ENCODE measurements around the gene GNMT.
"Not testable (repeated sequence)": the region's sequence is repeated elsewhere in the genome, so short reads cannot be mapped to it uniquely, and the experiment has no call there.

The GNMT gene

GRCh38 chr6:42952389-42952788 lies 8.2 kb upstream of the GNMT start:
- H3K79me1 ChIP-seq (ENCODE audit: low read length) = no peaks in the 10 kb centered on the region
- H3K9ac ChIP-seq (ENCODE audit: low read length) = no peak overlapping the region
- H3K27me3 ChIP-seq (ENCODE audit: insufficient read depth, low read length, poor library complexity) = no peaks in the 10 kb centered on the region
- no peak overlapping the region for H2BK120ac ChIP-seq (ENCODE audit: low read depth, low read length)
- no peak overlapping the region for H3K23ac ChIP-seq (ENCODE audit: low read length)
- H3K27ac ChIP-seq (ENCODE audit: low read depth, low read length) = no peak overlapping the region
- no peak overlapping the region for H3K4me3 ChIP-seq (ENCODE audit: low read length)
- no peak overlapping the region for H2BK5ac ChIP-seq (ENCODE audit: low read length)
- no peak overlapping the region for H3K4me2 ChIP-seq (ENCODE audit: low read length)
- H3K4me1 ChIP-seq (ENCODE audit: control insufficient read depth, low read depth, low read length) = no peaks in the 10 kb centered on the region
- H3K18ac ChIP-seq (ENCODE audit: low read length) = no peak overlapping the region
- H2BK15ac ChIP-seq (replicated peaks; ENCODE audit: low read depth) = no peak overlapping the region
- no peaks in the 10 kb centered on the region for H3K79me2 ChIP-seq (ENCODE audit: control insufficient read depth, insufficient read depth, low read length)
- no peak for DNase-seq
- no peak overlapping the region for H2AK5ac ChIP-seq (ENCODE audit: low read length)
- H3K56ac ChIP-seq (ENCODE audit: low read length) = no peak overlapping the region
- WGBS (ENCODE audit: extremely low coverage, insufficient coverage, low lambda C conversion rate) = no CpG with 5 or more reads among the region's 4 CpGs
- H4K8ac ChIP-seq (ENCODE audit: low read depth, low read length) = no peak overlapping the region
- H3K4ac ChIP-seq (ENCODE audit: low read depth, low read length) = no peak overlapping the region
- H3K36me3 ChIP-seq (ENCODE audit: control insufficient read depth, insufficient read depth, low read length) = no peaks in the 10 kb centered on the region
- H4K5ac ChIP-seq (ENCODE audit: low read length) = no peak overlapping the region

- H3K36me3 ChIP-seq (ENCODE audit: control insufficient read depth, insufficient read depth, low read length); H4K8ac ChIP-seq (ENCODE audit: low read depth, low read length); H2BK5ac ChIP-seq (ENCODE audit: low read length); H3K79me2 ChIP-seq (ENCODE audit: control insufficient read depth, insufficient read depth, low read length); H2BK120ac ChIP-seq (ENCODE audit: low read depth, low read length); H4K5ac ChIP-seq (ENCODE audit: low read length); H3K79me1 ChIP-seq (ENCODE audit: low read length); DNase-seq; H3K4me3 ChIP-seq (ENCODE audit: low read length); H3K56ac ChIP-seq (ENCODE audit: low read length); H3K4me1 ChIP-seq (ENCODE audit: control insufficient read depth, low read depth, low read length); H3K4ac ChIP-seq (ENCODE audit: low read depth, low read length); H3K23ac ChIP-seq (ENCODE audit: low read length); H3K9ac ChIP-seq (ENCODE audit: low read length); H3K18ac ChIP-seq (ENCODE audit: low read length); H2BK15ac ChIP-seq (replicated peaks; ENCODE audit: low read depth); H3K27ac ChIP-seq (ENCODE audit: low read depth, low read length); H3K27me3 ChIP-seq (ENCODE audit: insufficient read depth, low read length, poor library complexity); H2AK5ac ChIP-seq (ENCODE audit: low read length); H3K4me2 ChIP-seq (ENCODE audit: low read length): not testable (repeated sequence)
- WGBS (ENCODE audit: extremely low coverage, insufficient coverage, low lambda C conversion rate) = no CpG with 5 or more reads among the region's 4 CpGs
Observed at GRCh38 chr6:42954405-42954804, 6.1 kb upstream of the GNMT start.

- H3K4me3 ChIP-seq (ENCODE audit: low read length) = no peak overlapping the region
Observed at GRCh38 chr6:42958125-42958524, 2.4 kb upstream of the GNMT start.

GRCh38 chr6:42959917-42960242 lies 674 bp upstream of the GNMT start:
- Histone ChIP-seq H2BK15ac (replicated peaks; ENCODE audit: low read depth) (no peak overlapping the region), H2BK5ac (ENCODE audit: low read length) (no peak overlapping the region), H3K36me3 (ENCODE audit: control insufficient read depth, insufficient read depth, low read length) (no peaks in the 10 kb centered on the region), H3K56ac (ENCODE audit: low read length) (peak overlapping the region; percentile 81), H2AK5ac (ENCODE audit: low read length) (no peak overlapping the region), H3K79me1 (ENCODE audit: low read length) (no peaks in the 10 kb centered on the region), H3K79me2 (ENCODE audit: control insufficient read depth, insufficient read depth, low read length) (no peaks in the 10 kb centered on the region), H3K27me3 (ENCODE audit: insufficient read depth, low read length, poor library complexity) (no peaks in the 10 kb centered on the region), H3K18ac (ENCODE audit: low read length) (no peak overlapping the region), H3K4ac (ENCODE audit: low read depth, low read length) (no peak overlapping the region), H3K4me2 (ENCODE audit: low read length) (peak overlapping the region; percentile 92), H4K8ac (ENCODE audit: low read depth, low read length) (no peak overlapping the region), H3K9ac (ENCODE audit: low read length) (no peak overlapping the region), H3K4me1 (ENCODE audit: control insufficient read depth, low read depth, low read length) (no peaks in the 10 kb centered on the region), H3K23ac (ENCODE audit: low read length) (no peak overlapping the region), H3K27ac (ENCODE audit: low read depth, low read length) (no peak overlapping the region), H3K4me3 (ENCODE audit: low read length) (no peak overlapping the region), H2BK120ac (ENCODE audit: low read depth, low read length) (no peak overlapping the region), H4K5ac (ENCODE audit: low read length) (no peak overlapping the region)
- no peak for DNase-seq
- WGBS (ENCODE audit: extremely low coverage, insufficient coverage, low lambda C conversion rate) = no CpG with 5 or more reads among the region's 13 CpGs

More at GRCh38 chr6:42958125-42958524, 2.4 kb upstream of the GNMT start:
- Histone ChIP-seq H2BK5ac (ENCODE audit: low read length) (no peak overlapping the region), H2BK120ac (ENCODE audit: low read depth, low read length) (no peak overlapping the region), H4K8ac (ENCODE audit: low read depth, low read length) (no peak overlapping the region), H3K9ac (ENCODE audit: low read length) (no peak overlapping the region), H3K56ac (ENCODE audit: low read length) (no peak overlapping the region), H2BK15ac (replicated peaks; ENCODE audit: low read depth) (no peak overlapping the region), H3K23ac (ENCODE audit: low read length) (no peak overlapping the region), H3K27me3 (ENCODE audit: insufficient read depth, low read length, poor library complexity) (no peaks in the 10 kb centered on the region), H2AK5ac (ENCODE audit: low read length) (no peak overlapping the region), H4K5ac (ENCODE audit: low read length) (no peak overlapping the region), H3K36me3 (ENCODE audit: control insufficient read depth, insufficient read depth, low read length) (no peaks in the 10 kb centered on the region), H3K4ac (ENCODE audit: low read depth, low read length) (no peak overlapping the region), H3K27ac (ENCODE audit: low read depth, low read length) (no peak overlapping the region), H3K4me1 (ENCODE audit: control insufficient read depth, low read depth, low read length) (no peaks in the 10 kb centered on the region), H3K79me1 (ENCODE audit: low read length) (no peaks in the 10 kb centered on the region), H3K4me2 (ENCODE audit: low read length) (no peak overlapping the region), H3K79me2 (ENCODE audit: control insufficient read depth, insufficient read depth, low read length) (no peaks in the 10 kb centered on the region), H3K18ac (ENCODE audit: low read length) (no peak overlapping the region)
- WGBS (ENCODE audit: extremely low coverage, insufficient coverage, low lambda C conversion rate) = no CpG with 5 or more reads among the region's 8 CpGs
- DNase-seq = no peak

GRCh38 chr6:42961020-42961470 lies 491 bp downstream of the GNMT start:
- Histone ChIP-seq H3K27ac (ENCODE audit: low read depth, low read length) (no peak overlapping the region), H3K4me2 (ENCODE audit: low read length) (peak overlapping the region; percentile 92), H4K8ac (ENCODE audit: low read depth, low read length) (no peak overlapping the region), H3K79me2 (ENCODE audit: control insufficient read depth, insufficient read depth, low read length) (no peaks in the 10 kb centered on the region), H3K36me3 (ENCODE audit: control insufficient read depth, insufficient read depth, low read length) (no peaks in the 10 kb centered on the region), H3K9ac (ENCODE audit: low read length) (peak overlapping the region; percentile 54), H3K4ac (ENCODE audit: low read depth, low read length) (no peak overlapping the region), H3K23ac (ENCODE audit: low read length) (no peak overlapping the region), H2BK15ac (replicated peaks; ENCODE audit: low read depth) (no peak overlapping the region), H3K4me3 (ENCODE audit: low read length) (no peak overlapping the region), H3K18ac (ENCODE audit: low read length) (no peak overlapping the region), H3K27me3 (ENCODE audit: insufficient read depth, low read length, poor library complexity) (no peaks in the 10 kb centered on the region), H3K79me1 (ENCODE audit: low read length) (no peaks in the 10 kb centered on the region), H2BK5ac (ENCODE audit: low read length) (no peak overlapping the region), H3K56ac (ENCODE audit: low read length) (peak overlapping the region; percentile 49), H3K4me1 (ENCODE audit: control insufficient read depth, low read depth, low read length) (no peaks in the 10 kb centered on the region), H4K5ac (ENCODE audit: low read length) (no peak overlapping the region), H2BK120ac (ENCODE audit: low read depth, low read length) (no peak overlapping the region), H2AK5ac (ENCODE audit: low read length) (no peak overlapping the region)
- DNase-seq = no peak
- WGBS (ENCODE audit: extremely low coverage, insufficient coverage, low lambda C conversion rate) = no CpG with 5 or more reads among the region's 15 CpGs

GRCh38 chr6:42962096-42962495 lies 1.5 kb downstream of the GNMT start:
- no CpG with 5 or more reads among the region's 12 CpGs for WGBS (ENCODE audit: extremely low coverage, insufficient coverage, low lambda C conversion rate)
- Histone ChIP-seq H3K27me3 (ENCODE audit: insufficient read depth, low read length, poor library complexity) (no peaks in the 10 kb centered on the region), H3K18ac (ENCODE audit: low read length) (no peak overlapping the region), H3K36me3 (ENCODE audit: control insufficient read depth, insufficient read depth, low read length) (no peaks in the 10 kb centered on the region), H3K79me1 (ENCODE audit: low read length) (no peaks in the 10 kb centered on the region), H3K79me2 (ENCODE audit: control insufficient read depth, insufficient read depth, low read length) (no peaks in the 10 kb centered on the region), H3K27ac (ENCODE audit: low read depth, low read length) (no peak overlapping the region), H2BK15ac (replicated peaks; ENCODE audit: low read depth) (no peak overlapping the region), H2AK5ac (ENCODE audit: low read length) (no peak overlapping the region), H3K4ac (ENCODE audit: low read depth, low read length) (no peak overlapping the region), H4K8ac (ENCODE audit: low read depth, low read length) (no peak overlapping the region), H3K4me1 (ENCODE audit: control insufficient read depth, low read depth, low read length) (no peaks in the 10 kb centered on the region), H2BK120ac (ENCODE audit: low read depth, low read length) (no peak overlapping the region), H3K4me3 (ENCODE audit: low read length) (no peak overlapping the region), H4K5ac (ENCODE audit: low read length) (no peak overlapping the region), H3K23ac (ENCODE audit: low read length) (no peak overlapping the region), H3K9ac (ENCODE audit: low read length) (no peak overlapping the region), H3K4me2 (ENCODE audit: low read length) (no peak overlapping the region), H2BK5ac (ENCODE audit: low read length) (no peak overlapping the region), H3K56ac (ENCODE audit: low read length) (no peak overlapping the region)
- DNase-seq = no peak

All from mesendoderm (in vitro differentiated cells).